Heart left ventricle (tissue), 13 donors: ENCODE results near the gene P3H3.

Source experiments
- POLR2A ChIP-seq, 2 donors: fragments of 450-650 bp; IDR thresholded peaks; one replicate each; pipeline ENCODE4 v1.6.1; 2017; ENCODE audit warnings: antibody characterized with exemption in 2 of 2, mild to moderate bottlenecking in 2 of 2, moderate library complexity in 2 of 2
- TF ChIP-seq, protein P1 (sequence below), 12 donors: fragments of 200-600 bp; sonication (generic) in 4 of 12; IDR thresholded peaks; one replicate each; pipeline versions ENCODE4 v1.5.0 to v1.8.0; 2018 to 2022; ENCODE audit warnings: antibody characterized with exemption in 12 of 12, mild to moderate bottlenecking in 5 of 12
- donor health status: ischemic (EF 13 %, LVEDD 7.1; RV severe dilation, severe dysfunction).
- donor health status: DM: no; HTN: yes; CAD: no.
- donor health status: DM: no; HTN: no; CAD: no.
- donor health status: ischemic (EF 25% LVEDD 6.9; RV normal size, moderate dysfunction).
- donor health status: ischemic (EF 25% LVEDD 5.7; RV mildly dilated, moderate dysfunction).
- donor health status: ischemic (EF 35%, LVEDD 5.7; RV mildly dilated, moderate dysfunction).
- donor health status: nonischemic (EF 11% LVEDD 7.7; RV severe dilation, severe dysfunction).
- donor health status: DM: yes; HTN: yes; CAD: no.
- donor health status: PGD.
- donor health status: ischemic (EF 29% LVEDD 5.4; RV normal size, mild dysfunction).
- donor health status: nonischemic (EF 23%, LVEDD 6.1; RV moderate dilation, normal function).

DNA sequence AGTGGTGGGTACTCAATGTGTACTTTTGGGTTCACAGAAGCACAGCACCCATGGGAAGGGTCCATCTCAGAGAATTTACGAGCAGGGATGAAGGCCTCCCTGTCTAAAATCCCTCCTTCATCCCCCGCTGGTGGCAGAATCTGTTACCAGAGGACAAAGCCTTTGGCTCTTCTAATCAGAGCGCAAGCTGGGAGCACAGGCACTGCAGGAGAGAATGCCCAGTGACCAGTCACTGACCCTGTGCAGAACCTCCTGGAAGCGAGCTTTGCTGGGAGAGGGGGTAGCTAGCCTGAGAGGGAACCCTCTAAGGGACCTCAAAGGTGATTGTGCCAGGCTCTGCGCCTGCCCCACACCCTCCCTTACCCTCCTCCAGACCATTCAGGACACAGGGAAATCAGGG lies 8.0 kb upstream of the P3H3 start:
- no peak for TF ChIP-seq POLR2A (IDR thresholded peaks at IDR 0.05)
- TF ChIP-seq, protein P1, sequence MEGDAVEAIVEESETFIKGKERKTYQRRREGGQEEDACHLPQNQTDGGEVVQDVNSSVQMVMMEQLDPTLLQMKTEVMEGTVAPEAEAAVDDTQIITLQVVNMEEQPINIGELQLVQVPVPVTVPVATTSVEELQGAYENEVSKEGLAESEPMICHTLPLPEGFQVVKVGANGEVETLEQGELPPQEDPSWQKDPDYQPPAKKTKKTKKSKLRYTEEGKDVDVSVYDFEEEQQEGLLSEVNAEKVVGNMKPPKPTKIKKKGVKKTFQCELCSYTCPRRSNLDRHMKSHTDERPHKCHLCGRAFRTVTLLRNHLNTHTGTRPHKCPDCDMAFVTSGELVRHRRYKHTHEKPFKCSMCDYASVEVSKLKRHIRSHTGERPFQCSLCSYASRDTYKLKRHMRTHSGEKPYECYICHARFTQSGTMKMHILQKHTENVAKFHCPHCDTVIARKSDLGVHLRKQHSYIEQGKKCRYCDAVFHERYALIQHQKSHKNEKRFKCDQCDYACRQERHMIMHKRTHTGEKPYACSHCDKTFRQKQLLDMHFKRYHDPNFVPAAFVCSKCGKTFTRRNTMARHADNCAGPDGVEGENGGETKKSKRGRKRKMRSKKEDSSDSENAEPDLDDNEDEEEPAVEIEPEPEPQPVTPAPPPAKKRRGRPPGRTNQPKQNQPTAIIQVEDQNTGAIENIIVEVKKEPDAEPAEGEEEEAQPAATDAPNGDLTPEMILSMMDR (IDR thresholded peaks at IDR 0.05) = no peak
